GM10266 (cell line): Measurements from ENCODE around the gene PKP3.

Experiments
- DNase-seq: peaks from one replicate; pipeline ENCODE4 v3.0.0; 2012; ENCODE audit errors: extremely low spot score
- CTCF ChIP-seq: IDR thresholded peaks from 2 replicates; pipeline ENCODE4 v1.5.1; 2012; ENCODE audit warnings: mild to moderate bottlenecking, low read depth; ENCODE audit not compliant: control insufficient read depth, insufficient read depth; ENCODE audit errors: missing control alignments

Gene PKP3

GRCh38 chr11:426851-427250, 32.8 kb downstream of the PKP3 start:
- TF ChIP-seq CTCF = no peak
- no peak for DNase-seq

GRCh38 chr11:428295-428694, 34.3 kb downstream of the PKP3 start:
- TF ChIP-seq CTCF = no peak
- DNase-seq = no peak

GRCh38 chr11:429391-429790, 35.4 kb downstream of the PKP3 start:
- no peak for TF ChIP-seq CTCF
- DNase-seq = no peak

GRCh38 chr11:429931-430456, 36.0 kb downstream of the PKP3 start:
- TF ChIP-seq CTCF = no peak
- DNase-seq = no peak

- DNase-seq = no peak
- TF ChIP-seq CTCF = no peak
Observed at GRCh38 chr11:431921-432320, 37.9 kb downstream of the PKP3 start.

GRCh38 chr11:432501-433100, 38.6 kb downstream of the PKP3 start:
- no peak for TF ChIP-seq CTCF
- no peak for DNase-seq

- TF ChIP-seq CTCF = no peak
- DNase-seq = no peak
Observed at GRCh38 chr11:433111-433510, 39.1 kb downstream of the PKP3 start.
